ENCODE measurements around the gene NFXL1. TPM values are rescaled to one million over a fixed set of nuclear protein-coding genes. Genes with fewer than 3 reads are reported as not detected.

Gene NFXL1
- polyA plus RNA-seq, 2 of the 4 experiments (the other 2 are of a cell fraction): 7.1 to 15.7 TPM

DNA sequence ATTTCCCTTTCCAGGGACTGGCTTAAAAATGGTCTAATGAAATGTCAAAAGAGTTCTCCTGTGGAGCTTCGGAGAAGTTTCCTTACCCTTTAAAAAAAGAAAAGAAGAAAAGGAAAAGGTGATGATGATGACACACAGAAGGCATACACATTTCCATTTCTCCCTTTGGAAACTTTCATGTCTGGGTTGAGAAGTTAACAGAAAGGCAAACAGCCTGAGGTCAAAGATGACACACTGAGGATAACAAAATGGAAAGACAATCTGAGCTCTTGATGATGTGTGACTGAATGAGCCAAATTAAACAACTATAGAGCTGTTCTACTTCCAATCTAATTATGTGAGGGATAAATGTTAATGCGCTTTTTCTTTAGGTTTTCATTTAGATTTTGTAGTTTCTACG is 32.2 kb downstream of the NFXL1 start:
- Histone ChIP-seq H3K27ac (no peak overlapping the region), H3K4me2 (no peak overlapping the region), H3K9me3 (no peaks in the 10 kb centered on the region), H3K4me3 (no peak overlapping the region), H3K4me1 (no peaks in the 10 kb centered on the region)
- 80% methylated on average over 3 of the region's 3 CpGs for WGBS (ENCODE audit: missing lambda C conversion rate)
- POLR2A ChIA-PET: no interaction called here
- FAIRE-seq: no peak
- ATAC-seq: no peak
- DNase-seq (ENCODE audit: low read depth in 1 of 2, low spot score in 1 of 2): no peak
- TF ChIP-seq JUNB (IDR thresholded peaks at IDR 0.05): no peak
- TF ChIP-seq, protein P1, sequence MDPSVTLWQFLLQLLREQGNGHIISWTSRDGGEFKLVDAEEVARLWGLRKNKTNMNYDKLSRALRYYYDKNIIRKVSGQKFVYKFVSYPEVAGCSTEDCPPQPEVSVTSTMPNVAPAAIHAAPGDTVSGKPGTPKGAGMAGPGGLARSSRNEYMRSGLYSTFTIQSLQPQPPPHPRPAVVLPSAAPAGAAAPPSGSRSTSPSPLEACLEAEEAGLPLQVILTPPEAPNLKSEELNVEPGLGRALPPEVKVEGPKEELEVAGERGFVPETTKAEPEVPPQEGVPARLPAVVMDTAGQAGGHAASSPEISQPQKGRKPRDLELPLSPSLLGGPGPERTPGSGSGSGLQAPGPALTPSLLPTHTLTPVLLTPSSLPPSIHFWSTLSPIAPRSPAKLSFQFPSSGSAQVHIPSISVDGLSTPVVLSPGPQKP (IDR thresholded peaks at IDR 0.05; ENCODE audit: low read depth, low read length): no peak
- no peak for TF ChIP-seq RCOR1 (IDR thresholded peaks at IDR 0.05; ENCODE audit: low read depth, low read length)
- TF ChIP-seq FOXS1 (CRISPR knock-in tag; IDR thresholded peaks at IDR 0.05): no peak
- TF ChIP-seq HOXB13 (CRISPR knock-in tag; IDR thresholded peaks at IDR 0.05; ENCODE audit: low read depth): no peak
- TF ChIP-seq, protein P2, sequence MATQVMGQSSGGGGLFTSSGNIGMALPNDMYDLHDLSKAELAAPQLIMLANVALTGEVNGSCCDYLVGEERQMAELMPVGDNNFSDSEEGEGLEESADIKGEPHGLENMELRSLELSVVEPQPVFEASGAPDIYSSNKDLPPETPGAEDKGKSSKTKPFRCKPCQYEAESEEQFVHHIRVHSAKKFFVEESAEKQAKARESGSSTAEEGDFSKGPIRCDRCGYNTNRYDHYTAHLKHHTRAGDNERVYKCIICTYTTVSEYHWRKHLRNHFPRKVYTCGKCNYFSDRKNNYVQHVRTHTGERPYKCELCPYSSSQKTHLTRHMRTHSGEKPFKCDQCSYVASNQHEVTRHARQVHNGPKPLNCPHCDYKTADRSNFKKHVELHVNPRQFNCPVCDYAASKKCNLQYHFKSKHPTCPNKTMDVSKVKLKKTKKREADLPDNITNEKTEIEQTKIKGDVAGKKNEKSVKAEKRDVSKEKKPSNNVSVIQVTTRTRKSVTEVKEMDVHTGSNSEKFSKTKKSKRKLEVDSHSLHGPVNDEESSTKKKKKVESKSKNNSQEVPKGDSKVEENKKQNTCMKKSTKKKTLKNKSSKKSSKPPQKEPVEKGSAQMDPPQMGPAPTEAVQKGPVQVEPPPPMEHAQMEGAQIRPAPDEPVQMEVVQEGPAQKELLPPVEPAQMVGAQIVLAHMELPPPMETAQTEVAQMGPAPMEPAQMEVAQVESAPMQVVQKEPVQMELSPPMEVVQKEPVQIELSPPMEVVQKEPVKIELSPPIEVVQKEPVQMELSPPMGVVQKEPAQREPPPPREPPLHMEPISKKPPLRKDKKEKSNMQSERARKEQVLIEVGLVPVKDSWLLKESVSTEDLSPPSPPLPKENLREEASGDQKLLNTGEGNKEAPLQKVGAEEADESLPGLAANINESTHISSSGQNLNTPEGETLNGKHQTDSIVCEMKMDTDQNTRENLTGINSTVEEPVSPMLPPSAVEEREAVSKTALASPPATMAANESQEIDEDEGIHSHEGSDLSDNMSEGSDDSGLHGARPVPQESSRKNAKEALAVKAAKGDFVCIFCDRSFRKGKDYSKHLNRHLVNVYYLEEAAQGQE (IDR thresholded peaks at IDR 0.05): no peak
- no peak for TF ChIP-seq SMC3 (IDR thresholded peaks at IDR 0.05)
- no peak for TF ChIP-seq FOSB (CRISPR knock-in tag; IDR thresholded peaks at IDR 0.05)
- TF ChIP-seq FOSL2 (IDR thresholded peaks at IDR 0.05): no peak
- no peak for TF ChIP-seq FOSL2 (CRISPR knock-in tag; IDR thresholded peaks at IDR 0.05)
- TF ChIP-seq, protein P3, sequence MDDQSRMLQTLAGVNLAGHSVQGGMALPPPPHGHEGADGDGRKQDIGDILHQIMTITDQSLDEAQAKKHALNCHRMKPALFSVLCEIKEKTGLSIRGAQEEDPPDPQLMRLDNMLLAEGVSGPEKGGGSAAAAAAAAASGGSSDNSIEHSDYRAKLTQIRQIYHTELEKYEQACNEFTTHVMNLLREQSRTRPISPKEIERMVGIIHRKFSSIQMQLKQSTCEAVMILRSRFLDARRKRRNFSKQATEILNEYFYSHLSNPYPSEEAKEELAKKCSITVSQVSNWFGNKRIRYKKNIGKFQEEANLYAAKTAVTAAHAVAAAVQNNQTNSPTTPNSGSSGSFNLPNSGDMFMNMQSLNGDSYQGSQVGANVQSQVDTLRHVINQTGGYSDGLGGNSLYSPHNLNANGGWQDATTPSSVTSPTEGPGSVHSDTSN (IDR thresholded peaks at IDR 0.05): no peak
- no peak for TF ChIP-seq NR3C1 (IDR thresholded peaks at IDR 0.05)
- TF ChIP-seq ZC3H11A (IDR thresholded peaks at IDR 0.05): no peak
- no peak for TF ChIP-seq MYC (IDR thresholded peaks at IDR 0.05; ENCODE audit: borderline replicate concordance, low read length)
- CTCF ChIA-PET: no interaction called here

DNA sequence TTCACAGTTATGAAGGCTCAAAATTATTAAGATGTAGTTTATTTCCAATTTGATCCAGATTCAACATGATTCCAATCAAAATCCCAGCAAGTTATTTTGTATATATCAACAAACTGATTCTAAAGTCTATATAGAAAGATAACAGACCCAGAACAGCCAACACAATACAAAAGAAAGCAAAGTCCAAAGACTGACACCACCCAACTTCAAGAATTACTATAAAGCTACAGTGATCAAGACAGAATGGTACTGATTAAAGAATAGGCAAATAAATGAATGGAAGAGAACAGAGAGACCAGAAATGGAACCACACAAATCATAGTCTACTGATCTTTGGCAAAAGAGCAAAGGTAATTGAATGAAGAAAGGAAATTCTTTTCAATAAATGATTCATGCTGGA is 34.9 kb downstream of the NFXL1 start:
- no peak overlapping the region for H3K4me3 ChIP-seq
- ATAC-seq (no peak), DNase-seq (ENCODE audit: low read depth in 1 of 2, low spot score in 1 of 2) (no peak), FAIRE-seq (no peak)
- H3K9me3 ChIP-seq: no peaks in the 10 kb centered on the region
- no peak for TF ChIP-seq MAZ (IDR thresholded peaks at IDR 0.05; ENCODE audit: borderline replicate concordance, low read depth, low read length)
- TF ChIP-seq CBX2 (IDR thresholded peaks at IDR 0.05; ENCODE audit: borderline replicate concordance, low read depth): no peak
- no peak for TF ChIP-seq SREBF2 (IDR thresholded peaks at IDR 0.05)
- TF ChIP-seq, protein P4, sequence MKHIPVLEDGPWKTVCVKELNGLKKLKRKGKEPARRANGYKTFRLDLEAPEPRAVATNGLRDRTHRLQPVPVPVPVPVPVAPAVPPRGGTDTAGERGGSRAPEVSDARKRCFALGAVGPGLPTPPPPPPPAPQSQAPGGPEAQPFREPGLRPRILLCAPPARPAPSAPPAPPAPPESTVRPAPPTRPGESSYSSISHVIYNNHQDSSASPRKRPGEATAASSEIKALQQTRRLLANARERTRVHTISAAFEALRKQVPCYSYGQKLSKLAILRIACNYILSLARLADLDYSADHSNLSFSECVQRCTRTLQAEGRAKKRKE (CRISPR knock-in tag; IDR thresholded peaks at IDR 0.05; ENCODE audit: low read depth): no peak
- no peak for TF ChIP-seq RFX5 (IDR thresholded peaks at IDR 0.05)
- no peak for TF ChIP-seq NR3C1 (IDR thresholded peaks at IDR 0.05)
- no peak for TF ChIP-seq FOSB (CRISPR knock-in tag; IDR thresholded peaks at IDR 0.05)
- no peak for TF ChIP-seq ESRRA (IDR thresholded peaks at IDR 0.05; ENCODE audit: borderline replicate concordance, low read length)
- TF ChIP-seq, protein P2 (IDR thresholded peaks at IDR 0.05): no peak
- no peak for TF ChIP-seq HOXB13 (CRISPR knock-in tag; IDR thresholded peaks at IDR 0.05; ENCODE audit: low read depth)
- no peak for TF ChIP-seq HEYL (CRISPR knock-in tag; IDR thresholded peaks at IDR 0.05)
- TF ChIP-seq HOXA7 (CRISPR knock-in tag; IDR thresholded peaks at IDR 0.05): no peak
- no peak for TF ChIP-seq TFCP2L1 (CRISPR knock-in tag; IDR thresholded peaks at IDR 0.05)
- TF ChIP-seq, protein P3 (IDR thresholded peaks at IDR 0.05): no peak
- TF ChIP-seq EP300 (IDR thresholded peaks at IDR 0.05): no peak
- no peak for TF ChIP-seq ZC3H11A (IDR thresholded peaks at IDR 0.05)
- H3K4me2 ChIP-seq: no peak overlapping the region
- POLR2A ChIA-PET: no interaction called here
- H3K27ac ChIP-seq: no peak overlapping the region
- H3K4me1 ChIP-seq: no peaks in the 10 kb centered on the region
- CTCF ChIA-PET: interaction anchor here (0.7 kb wide), 1 partner anchor 29 kb away, joined by 3 read pairs; no protein-coding TSS in a partner anchor
